NT2/D1 (cell line): ENCODE measurements around the gene SYNPO2.
"Not testable (repeated sequence)": the region's sequence is repeated elsewhere in the genome, so short reads cannot be mapped to it uniquely, and the experiment has no call there.

Source experiments
- DNase-seq: peaks from one replicate; pipeline ENCODE4 v3.0.0-alpha.2; 2011; ENCODE audit warnings: low read depth, low spot score
- H3K27me3 ChIP-seq: 2 replicates; pipeline ENCODE4 v1.6.0; 2011; ENCODE audit warnings: mild to moderate bottlenecking; ENCODE audit not compliant: insufficient read length, insufficient read depth
- H3K36me3 ChIP-seq: 2 replicates; pipeline ENCODE4 v1.6.1; 2011; ENCODE audit warnings: mild to moderate bottlenecking, low read length, mixed read lengths; ENCODE audit not compliant: insufficient read depth, insufficient read length
- H3K4me1 ChIP-seq: 2 replicates; pipeline ENCODE4 v1.5.1; 2011; ENCODE audit not compliant: insufficient read depth, insufficient read length
- H3K4me3 ChIP-seq: 2 replicates; pipeline ENCODE4 v1.5.1; 2011; ENCODE audit warnings: low read depth; ENCODE audit not compliant: insufficient read length
- H3K9ac ChIP-seq: 2 replicates; pipeline ENCODE4 v1.6.0; 2011; ENCODE audit warnings: low read depth; ENCODE audit not compliant: insufficient read length
- H3K9me3 ChIP-seq: 2 replicates; pipeline ENCODE4 v1.5.1; 2011; ENCODE audit warnings: mild to moderate bottlenecking, low read length; ENCODE audit not compliant: insufficient read depth
- SUZ12 ChIP-seq: IDR thresholded peaks from 2 replicates; pipeline ENCODE4 v1.6.1; 2011; ENCODE audit not compliant: insufficient read length, insufficient read depth; ENCODE audit errors: extremely low read depth
- YY1 ChIP-seq: IDR thresholded peaks from 2 replicates; pipeline ENCODE4 v1.6.1; 2011; ENCODE audit not compliant: insufficient read length, insufficient read depth
- ZNF274 ChIP-seq: IDR thresholded peaks from 2 replicates; pipeline ENCODE4 v1.6.1; 2011; ENCODE audit warnings: mild to moderate bottlenecking, low read depth, low read length

Gene SYNPO2

GRCh38 chr4:119041396-119041795 is 152.7 kb downstream of the SYNPO2 start:
- no peaks in the 10 kb centered on the region for H3K9me3 ChIP-seq
- TF ChIP-seq YY1 (no peak), SUZ12 (no peak), ZNF274 (no peak)
- no peaks in the 10 kb centered on the region for H3K4me1 ChIP-seq
- H3K4me3 ChIP-seq: no peak overlapping the region
- H3K27me3 ChIP-seq: no peaks in the 10 kb centered on the region
- H3K9ac ChIP-seq: no peak overlapping the region
- no peaks in the 10 kb centered on the region for H3K36me3 ChIP-seq
- DNase-seq: no peak

- Histone ChIP-seq H3K36me3 (no peaks in the 10 kb centered on the region), H3K4me3 (no peak overlapping the region), H3K9me3 (no peaks in the 10 kb centered on the region), H3K9ac (no peak overlapping the region), H3K27me3 (no peaks in the 10 kb centered on the region), H3K4me1 (no peaks in the 10 kb centered on the region)
- DNase-seq: peak; percentile 46
- TF ChIP-seq YY1 (no peak), SUZ12 (no peak), ZNF274 (no peak)
These were observed 153.4 kb downstream of the SYNPO2 start for GRCh38 chr4:119041951-119042560.

GRCh38 chr4:119046263-119046662 is 157.6 kb downstream of the SYNPO2 start:
- H3K27me3 ChIP-seq: no peaks in the 10 kb centered on the region
- H3K4me1 ChIP-seq: no peaks in the 10 kb centered on the region
- no peak overlapping the region for H3K9ac ChIP-seq
- H3K36me3 ChIP-seq: no peaks in the 10 kb centered on the region
- TF ChIP-seq YY1 (no peak), ZNF274 (no peak), SUZ12 (no peak)
- H3K4me3 ChIP-seq: no peak overlapping the region
- no peak for DNase-seq
- H3K9me3 ChIP-seq: no peaks in the 10 kb centered on the region

GRCh38 chr4:119047059-119047458 is 158.4 kb downstream of the SYNPO2 start:
- not testable (repeated sequence) for DNase-seq, H3K4me1 ChIP-seq, H3K27me3 ChIP-seq, H3K4me3 ChIP-seq, H3K9me3 ChIP-seq, H3K36me3 ChIP-seq, H3K9ac ChIP-seq

- DNase-seq: no peak
- Histone ChIP-seq H3K36me3 (no peaks in the 10 kb centered on the region), H3K27me3 (no peaks in the 10 kb centered on the region), H3K9ac (no peak overlapping the region), H3K9me3 (no peaks in the 10 kb centered on the region), H3K4me3 (no peak overlapping the region), H3K4me1 (no peaks in the 10 kb centered on the region)
- TF ChIP-seq YY1 (no peak), ZNF274 (no peak)
These were observed 159.8 kb downstream of the SYNPO2 start for GRCh38 chr4:119048446-119048845.

GRCh38 chr4:119049342-119049741 is 160.7 kb downstream of the SYNPO2 start:
- H3K9me3 ChIP-seq: no peaks in the 10 kb centered on the region
- no peak overlapping the region for H3K4me3 ChIP-seq
- no peak for DNase-seq
- TF ChIP-seq ZNF274 (no peak), YY1 (no peak), SUZ12 (no peak)
- no peaks in the 10 kb centered on the region for H3K36me3 ChIP-seq
- no peak overlapping the region for H3K9ac ChIP-seq
- H3K4me1 ChIP-seq: no peaks in the 10 kb centered on the region
- no peaks in the 10 kb centered on the region for H3K27me3 ChIP-seq

- H3K4me3 ChIP-seq: no peak overlapping the region
- DNase-seq: no peak
These were observed 162.0 kb downstream of the SYNPO2 start for GRCh38 chr4:119050527-119051090.

GRCh38 chr4:119053245-119053644 is 164.6 kb downstream of the SYNPO2 start:
- Histone ChIP-seq H3K4me1 (no peaks in the 10 kb centered on the region), H3K27me3 (no peaks in the 10 kb centered on the region), H3K36me3 (no peaks in the 10 kb centered on the region), H3K4me3 (no peak overlapping the region), H3K9me3 (no peaks in the 10 kb centered on the region), H3K9ac (no peak overlapping the region)
- DNase-seq: no peak
- TF ChIP-seq SUZ12 (no peak), YY1 (no peak), ZNF274 (no peak)

More at GRCh38 chr4:119050527-119051090, 162.0 kb downstream of the SYNPO2 start:
- no peak overlapping the region for H3K9ac ChIP-seq
- H3K4me1 ChIP-seq: no peaks in the 10 kb centered on the region
- H3K9me3 ChIP-seq: no peaks in the 10 kb centered on the region
- no peak for TF ChIP-seq YY1
- TF ChIP-seq SUZ12: no peak
- TF ChIP-seq ZNF274: no peak
- H3K27me3 ChIP-seq: no peaks in the 10 kb centered on the region
- H3K36me3 ChIP-seq: no peaks in the 10 kb centered on the region
